ENCODE results near the gene XPR1. TPM values are rescaled to one million over a fixed set of nuclear protein-coding genes. Genes with fewer than 3 reads are reported as not detected.
"Not testable (repeated sequence)": the region's sequence is repeated elsewhere in the genome, so short reads cannot be mapped to it uniquely, and the experiment has no call there.

XPR1 gene
- total RNA-seq, 1 donor from 2014 or later, result 147 TPM

- intact Hi-C loops (cut with DNase I), result no loop called here
- no peak for DNase-seq (ENCODE audit: low spot score)
These were observed 120.1 kb downstream of the XPR1 start for GRCh38 chr1:180751921-180752320.

- intact Hi-C loops (cut with DNase I), result no loop called here
- peak; percentile 63 for DNase-seq (ENCODE audit: low spot score)
These were observed 122.6 kb downstream of the XPR1 start for GRCh38 chr1:180754453-180754852.

GRCh38 chr1:180757657-180758056, 125.8 kb downstream of the XPR1 start:
- intact Hi-C loops (cut with DNase I), result no loop called here
- no peak for DNase-seq (ENCODE audit: low spot score)

- intact Hi-C loops (cut with DNase I), result no loop called here
- DNase-seq (ENCODE audit: low spot score), result no peak
These were observed 131.0 kb downstream of the XPR1 start for GRCh38 chr1:180762796-180763195.

- no peak for DNase-seq (ENCODE audit: low spot score)
- intact Hi-C loops (cut with DNase I), result no loop called here
These were observed 133.3 kb downstream of the XPR1 start for GRCh38 chr1:180765151-180765550.

GRCh38 chr1:180769889-180770288, 138.1 kb downstream of the XPR1 start:
- DNase-seq (ENCODE audit: low spot score), result no peak
- intact Hi-C loops (cut with DNase I), result no loop called here

- no peak for DNase-seq (ENCODE audit: low spot score)
- intact Hi-C loops (cut with DNase I), result no loop called here
These were observed 141.5 kb downstream of the XPR1 start for GRCh38 chr1:180773210-180773865.

GRCh38 chr1:180775801-180776200, 144.0 kb downstream of the XPR1 start:
- intact Hi-C loops (cut with DNase I), result no loop called here
- DNase-seq (ENCODE audit: low spot score), result no peak

- no peak for DNase-seq (ENCODE audit: low spot score)
- intact Hi-C loops (cut with DNase I), result no loop called here
These were observed 145.4 kb downstream of the XPR1 start for GRCh38 chr1:180777072-180777689.

- no peak for DNase-seq (ENCODE audit: low spot score)
- intact Hi-C loops (cut with DNase I), result no loop called here
These were observed 147.1 kb downstream of the XPR1 start for GRCh38 chr1:180778782-180779398.

- intact Hi-C loops (cut with DNase I), result no loop called here
- no peak for DNase-seq (ENCODE audit: low spot score)
These were observed 147.8 kb downstream of the XPR1 start for GRCh38 chr1:180779584-180779983.

GRCh38 chr1:180781718-180782117, 149.9 kb downstream of the XPR1 start:
- DNase-seq (ENCODE audit: low spot score), result no peak
- intact Hi-C loops (cut with DNase I), result no loop called here

GRCh38 chr1:180785291-180785690, 153.5 kb downstream of the XPR1 start:
- DNase-seq (ENCODE audit: low spot score), result no peak
- intact Hi-C loops (cut with DNase I), result no loop called here

GRCh38 chr1:180785887-180786286, 154.1 kb downstream of the XPR1 start:
- intact Hi-C loops (cut with DNase I), result no loop called here

GRCh38 chr1:180786624-180787023, 154.8 kb downstream of the XPR1 start:
- no peak for DNase-seq (ENCODE audit: low spot score)
- intact Hi-C loops (cut with DNase I), result no loop called here

More at GRCh38 chr1:180785887-180786286, 154.1 kb downstream of the XPR1 start:
- no peak for DNase-seq (ENCODE audit: low spot score)

- intact Hi-C loops (cut with DNase I), result no loop called here
- no peak for DNase-seq (ENCODE audit: low spot score)
These were observed 155.9 kb downstream of the XPR1 start for GRCh38 chr1:180787628-180788307.

- intact Hi-C loops (cut with DNase I), result no loop called here
- DNase-seq (ENCODE audit: low spot score), result no peak
These were observed 157.6 kb downstream of the XPR1 start for GRCh38 chr1:180789460-180789859.

GRCh38 chr1:180791152-180791551, 159.3 kb downstream of the XPR1 start:
- DNase-seq (ENCODE audit: low spot score); intact Hi-C loops (cut with DNase I): not testable (repeated sequence)

GRCh38 chr1:180791806-180792205, 160.0 kb downstream of the XPR1 start:
- no peak for DNase-seq (ENCODE audit: low spot score)
- intact Hi-C loops (cut with DNase I), result no loop called here

GRCh38 chr1:180793451-180793850, 161.6 kb downstream of the XPR1 start:
- no peak for DNase-seq (ENCODE audit: low spot score)
- intact Hi-C loops (cut with DNase I), result no loop called here

Measured in cardiac septum (tissue), 1 donor.